Activated T-cell treated with anti-CD3 and anti-CD28 coated beads for 48 hours (primary cell): ENCODE data around the gene ZNF235.
"Not testable (repeated sequence)": the region's sequence is repeated elsewhere in the genome, so short reads cannot be mapped to it uniquely, and the experiment has no call there.

Source experiments
- DNase-seq: peaks from one replicate; pipeline ENCODE4 v3.0.0-alpha.2; 2020; ENCODE audit warnings: low read depth

The ZNF235 gene

GRCh38 chr19:44255705-44256411 lies 49.0 kb downstream of the ZNF235 start:
- DNase-seq = no peak

- no peak for DNase-seq
These were observed 50.3 kb downstream of the ZNF235 start for GRCh38 chr19:44254496-44254895.

- DNase-seq = not testable (repeated sequence)
These were observed 51.4 kb downstream of the ZNF235 start for GRCh38 chr19:44253392-44253791.

GRCh38 chr19:44252332-44252731 lies 52.5 kb downstream of the ZNF235 start:
- DNase-seq = not testable (repeated sequence)

- DNase-seq = no peak
These were observed 68.4 kb downstream of the ZNF235 start for GRCh38 chr19:44236384-44236783.
